ENCODE data around the gene TLR8.
A peak's percentile ranks its signal among the peaks of the same experiment; 100 is the strongest.

DNA sequence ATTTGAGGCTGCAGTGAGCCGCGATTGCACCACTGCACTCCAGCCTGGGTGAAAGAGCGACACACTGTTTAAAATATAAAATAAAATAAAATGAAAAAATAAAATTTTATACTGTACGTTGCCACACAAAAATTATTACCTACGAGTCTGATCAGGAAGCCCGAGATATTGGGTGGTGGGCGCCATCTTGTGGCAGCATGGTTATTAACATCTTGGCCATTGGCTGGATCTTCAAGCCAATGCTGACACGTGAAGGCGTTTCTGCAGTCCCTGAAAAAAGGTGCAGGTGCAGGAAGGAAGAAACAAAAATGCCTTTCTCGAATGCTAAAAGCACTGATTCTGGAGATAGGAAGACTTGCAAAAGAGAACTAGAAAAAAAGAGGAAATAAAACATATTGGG, 4.9 kb upstream of the TLR8 start:
- no peak for TF ChIP-seq POLR2A (IDR thresholded peaks at IDR 0.05)
- TF ChIP-seq, protein P1, sequence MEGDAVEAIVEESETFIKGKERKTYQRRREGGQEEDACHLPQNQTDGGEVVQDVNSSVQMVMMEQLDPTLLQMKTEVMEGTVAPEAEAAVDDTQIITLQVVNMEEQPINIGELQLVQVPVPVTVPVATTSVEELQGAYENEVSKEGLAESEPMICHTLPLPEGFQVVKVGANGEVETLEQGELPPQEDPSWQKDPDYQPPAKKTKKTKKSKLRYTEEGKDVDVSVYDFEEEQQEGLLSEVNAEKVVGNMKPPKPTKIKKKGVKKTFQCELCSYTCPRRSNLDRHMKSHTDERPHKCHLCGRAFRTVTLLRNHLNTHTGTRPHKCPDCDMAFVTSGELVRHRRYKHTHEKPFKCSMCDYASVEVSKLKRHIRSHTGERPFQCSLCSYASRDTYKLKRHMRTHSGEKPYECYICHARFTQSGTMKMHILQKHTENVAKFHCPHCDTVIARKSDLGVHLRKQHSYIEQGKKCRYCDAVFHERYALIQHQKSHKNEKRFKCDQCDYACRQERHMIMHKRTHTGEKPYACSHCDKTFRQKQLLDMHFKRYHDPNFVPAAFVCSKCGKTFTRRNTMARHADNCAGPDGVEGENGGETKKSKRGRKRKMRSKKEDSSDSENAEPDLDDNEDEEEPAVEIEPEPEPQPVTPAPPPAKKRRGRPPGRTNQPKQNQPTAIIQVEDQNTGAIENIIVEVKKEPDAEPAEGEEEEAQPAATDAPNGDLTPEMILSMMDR (IDR thresholded peaks at IDR 0.05) = peak; percentile 38 to 73 (median 43)
- TF ChIP-seq POLR2AphosphoS5 (IDR thresholded peaks at IDR 0.05) = no peak
- TF ChIP-seq EP300 (IDR thresholded peaks at IDR 0.05) = no peak

All from gastroesophageal sphincter (tissue), 3 donors.